ENCODE results near the gene CCDC8.
A peak's percentile ranks its signal among the peaks of the same experiment; 100 is the strongest.
"Not testable (repeated sequence)": the region's sequence is repeated elsewhere in the genome, so short reads cannot be mapped to it uniquely, and the experiment has no call there.

The CCDC8 gene

DNA sequence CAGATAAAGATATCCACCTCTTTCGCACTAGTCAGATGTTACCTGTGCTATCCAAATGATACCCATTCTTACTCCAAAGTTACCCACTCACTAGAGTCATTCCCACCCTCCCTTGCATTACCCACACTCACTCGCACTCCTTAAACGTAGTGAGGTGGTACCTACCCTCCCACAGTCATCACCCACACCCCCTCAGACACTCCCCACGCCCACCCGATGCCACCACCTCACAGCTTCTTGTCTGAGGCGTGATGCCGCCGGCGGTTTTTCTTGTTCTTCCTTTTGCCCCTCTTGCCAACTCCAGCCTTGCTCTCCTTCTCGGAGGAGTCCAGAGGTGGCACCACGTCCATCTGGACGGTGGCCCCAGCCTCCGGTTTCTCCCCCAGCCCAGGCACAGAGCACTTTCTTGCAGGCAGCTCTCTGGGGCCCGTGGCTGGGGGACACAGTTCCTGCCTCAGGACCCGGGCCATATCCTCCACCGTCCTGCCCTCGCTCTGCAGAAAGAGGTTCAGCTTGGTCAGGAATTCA is 14.2 kb upstream of the CCDC8 start:
- DNase-seq = no peak

DNA sequence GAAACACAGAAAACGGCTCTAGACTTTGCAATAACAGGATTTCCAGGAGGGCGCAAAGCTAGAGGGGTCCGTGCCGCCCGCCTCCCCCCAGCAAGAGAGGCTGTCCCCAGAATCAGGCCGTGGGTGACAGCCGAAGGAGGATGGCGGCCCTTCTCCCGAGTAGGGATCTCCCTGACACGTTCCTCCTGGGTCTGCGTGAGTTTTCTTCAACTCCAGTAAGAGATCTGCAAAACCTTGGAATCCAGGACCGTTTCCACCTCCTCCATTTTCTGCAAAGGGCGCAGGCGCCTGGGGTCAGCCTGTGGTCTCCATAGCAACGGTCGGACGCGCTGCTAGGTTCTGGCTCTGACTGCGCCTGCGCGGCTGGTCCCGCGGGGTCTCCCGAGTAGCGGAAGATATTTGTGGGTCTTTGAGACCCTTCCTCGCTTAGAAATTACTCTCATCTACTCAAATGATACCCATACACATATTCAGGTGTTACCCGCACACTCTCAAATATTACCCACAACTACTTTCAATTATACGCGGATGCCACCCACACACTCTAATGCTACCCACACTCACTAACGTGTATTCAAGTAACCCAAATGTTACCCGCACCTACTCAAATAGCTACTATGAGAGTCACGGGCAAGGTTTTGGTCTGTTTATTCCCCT is 13.3 kb upstream of the CCDC8 start:
- DNase-seq = peak; percentile 84

- DNase-seq = peak; percentile 73
Measured at GRCh38 chr19:46426035-46426505, 12.7 kb upstream of the CCDC8 start.

GRCh38 chr19:46423188-46423587 is 9.8 kb upstream of the CCDC8 start:
- DNase-seq = no peak

DNA sequence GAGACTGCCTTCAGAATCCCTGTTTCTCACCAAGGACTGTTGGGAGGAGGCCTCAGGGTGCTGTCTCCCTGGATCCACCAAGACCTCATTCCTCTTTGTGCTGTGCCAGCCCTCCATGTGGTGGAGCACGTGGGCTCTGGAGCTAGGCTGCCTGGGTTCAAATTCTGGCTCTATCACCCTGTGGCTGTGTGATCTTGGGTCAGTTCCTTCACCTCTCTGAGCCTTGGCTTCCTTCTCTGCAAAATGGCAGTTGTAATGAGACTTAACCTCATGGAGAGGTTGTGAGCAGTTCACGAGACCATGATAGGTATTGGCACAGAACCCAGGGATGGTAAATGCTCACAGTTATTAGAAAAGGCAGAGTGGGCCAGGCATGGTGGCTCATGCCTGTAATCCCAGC is 9.0 kb upstream of the CCDC8 start:
- DNase-seq = no peak

DNA sequence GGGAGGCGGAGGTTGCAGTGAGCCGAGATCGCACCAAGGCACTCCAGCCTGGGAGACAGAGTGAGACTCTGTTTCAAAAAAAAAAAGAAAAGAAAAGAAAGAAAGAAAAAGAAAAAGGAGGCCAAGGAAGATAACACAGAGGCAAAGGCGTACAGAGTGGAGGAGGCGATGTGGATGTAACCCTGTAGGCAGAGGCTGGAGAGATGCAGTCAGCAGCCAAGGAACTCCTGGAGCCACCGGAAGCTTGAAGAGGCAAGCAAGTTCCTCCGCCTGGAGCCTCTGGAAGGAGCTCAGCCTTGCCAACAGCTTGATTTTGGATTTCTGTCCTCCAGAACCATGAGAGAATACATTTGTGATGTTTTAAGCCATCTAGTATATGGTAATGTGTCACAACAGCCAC is 6.7 kb upstream of the CCDC8 start:
- DNase-seq = no peak

GRCh38 chr19:46415804-46416709 is 2.7 kb upstream of the CCDC8 start:
- DNase-seq = peak; percentile 68

GRCh38 chr19:46414899-46415298 is 1.5 kb upstream of the CCDC8 start:
- DNase-seq = not testable (repeated sequence)

DNA sequence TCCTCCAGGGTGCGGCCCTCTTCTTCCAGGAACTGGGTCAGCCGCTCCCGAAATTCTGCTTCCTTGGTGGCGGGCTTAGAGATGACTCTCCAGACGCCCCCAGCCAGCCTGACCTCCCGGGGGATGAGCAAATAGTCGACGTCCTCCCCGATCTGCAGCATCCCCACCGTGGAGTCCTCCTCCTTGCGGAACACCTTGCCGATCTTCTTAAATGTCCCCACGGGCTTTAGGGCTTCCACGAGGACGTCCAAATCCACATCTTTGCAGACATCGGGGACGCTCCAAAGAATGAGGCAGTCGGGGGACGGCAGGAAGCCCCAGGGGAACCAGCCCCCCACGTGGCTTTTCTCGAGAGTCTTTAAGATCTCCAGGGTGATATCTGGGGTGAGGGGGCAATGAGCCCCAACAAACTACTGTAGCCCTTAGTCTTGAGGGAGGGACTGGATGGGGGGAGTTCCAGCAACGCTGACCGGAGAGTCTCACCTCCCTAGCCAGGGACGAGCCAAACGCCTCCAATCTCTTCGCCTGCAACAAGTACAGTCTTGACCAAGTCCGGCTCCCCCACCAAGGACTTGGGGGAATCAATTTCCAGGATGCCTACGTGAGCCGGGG is 608 bp downstream of the CCDC8 start:
- no peak for DNase-seq

DNA sequence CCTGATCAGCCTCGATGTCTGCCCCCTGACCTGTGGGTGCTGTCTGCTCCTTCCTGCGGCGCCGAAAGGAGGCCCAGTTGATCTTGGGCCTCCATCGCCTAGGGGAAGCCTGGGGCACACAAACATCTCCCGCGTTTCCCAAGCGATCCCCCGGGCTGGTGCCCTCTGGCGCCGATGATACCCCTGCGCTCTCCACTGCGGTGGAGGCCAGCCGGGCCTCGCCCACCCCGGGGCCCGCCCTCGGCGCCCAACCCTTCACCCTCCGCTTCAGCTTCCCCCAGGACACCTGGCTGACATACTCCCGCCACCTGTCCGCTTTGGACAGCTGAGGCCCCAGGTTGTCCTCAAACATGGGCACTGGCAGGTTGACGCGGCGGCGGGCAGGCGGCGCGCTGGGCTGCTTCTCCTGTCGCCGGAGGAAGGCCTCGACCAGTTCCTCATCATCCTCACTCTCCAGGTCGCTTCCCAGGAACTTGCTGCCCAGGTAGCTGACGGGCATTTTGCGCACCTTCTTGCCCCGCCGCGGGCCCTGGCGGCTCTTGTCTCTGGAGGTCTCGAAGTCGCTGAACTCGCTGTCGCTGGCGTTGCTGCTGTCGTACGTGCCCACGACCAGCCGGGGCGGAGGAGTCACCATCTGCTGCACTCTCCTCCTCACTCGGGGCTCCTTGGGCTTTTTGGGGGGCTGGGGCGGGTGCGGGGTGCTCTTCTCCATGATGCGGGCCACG is 1.3 kb downstream of the CCDC8 start:
- DNase-seq = no peak

- DNase-seq = no peak
Measured at GRCh38 chr19:46411088-46411924, 2.1 kb downstream of the CCDC8 start.

- DNase-seq = no peak
Measured at GRCh38 chr19:46410205-46411087, 2.9 kb downstream of the CCDC8 start.

GRCh38 chr19:46409191-46409590 is 4.2 kb downstream of the CCDC8 start:
- no peak for DNase-seq

DNA sequence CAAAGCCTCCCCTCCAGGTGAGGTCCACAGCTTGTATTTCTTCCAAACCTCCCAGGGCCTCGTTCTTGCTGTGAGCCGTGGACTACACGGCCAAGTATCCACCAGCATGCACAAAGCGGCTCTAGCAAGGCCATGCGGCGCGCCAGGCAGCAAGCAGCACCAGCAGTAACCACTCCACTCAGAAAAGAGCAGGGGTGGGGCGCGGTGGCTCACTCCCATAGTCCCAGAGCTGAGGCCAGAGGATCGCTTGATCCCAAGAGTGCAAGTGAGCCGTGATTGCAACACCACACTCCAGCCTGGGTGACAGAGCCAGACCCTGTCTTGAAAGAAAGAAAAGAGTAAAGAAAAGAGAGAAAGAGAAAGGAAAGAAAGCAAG is 4.7 kb downstream of the CCDC8 start:
- DNase-seq = no peak

DNA sequence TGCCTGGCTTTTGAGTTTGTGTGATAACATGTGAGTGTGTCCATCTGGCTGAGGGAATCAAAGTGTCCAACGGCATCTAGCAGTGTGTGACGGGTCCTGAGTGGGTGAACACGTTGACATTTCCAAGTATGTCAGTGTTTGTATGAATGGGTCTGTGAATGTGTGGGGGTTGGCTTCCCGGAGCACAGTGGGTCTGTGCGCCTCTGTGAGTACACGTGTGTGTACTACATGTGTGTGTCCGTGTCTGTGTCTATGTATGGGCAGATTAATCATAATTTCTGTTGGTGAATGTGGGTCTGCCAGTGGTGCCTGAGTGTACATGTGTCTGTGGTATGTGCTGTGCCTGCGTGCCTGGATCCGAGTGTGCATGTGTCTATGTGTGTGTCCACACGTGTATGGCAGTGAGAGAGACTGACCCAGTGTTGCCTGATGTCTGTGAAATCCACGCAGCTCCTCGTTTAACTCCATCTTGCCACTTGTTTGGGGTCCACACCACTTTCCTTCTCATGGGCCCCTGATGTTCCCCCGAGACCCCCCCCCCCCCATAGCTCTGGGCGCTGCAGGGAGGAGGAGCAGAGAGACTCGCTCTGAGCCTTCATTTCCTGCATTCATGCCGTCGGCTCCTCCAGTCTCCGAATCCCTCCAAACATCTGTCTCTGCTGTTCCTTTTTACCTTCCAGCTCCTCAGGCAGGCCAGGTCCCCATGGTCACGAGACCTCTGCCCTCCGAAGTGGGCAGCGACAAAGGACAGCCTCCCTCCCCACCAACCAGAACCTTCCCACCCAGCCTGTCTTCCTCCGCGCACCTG is 5.3 kb downstream of the CCDC8 start:
- DNase-seq = no peak

GRCh38 chr19:46406976-46407375 is 6.4 kb downstream of the CCDC8 start:
- no peak for DNase-seq

DNA sequence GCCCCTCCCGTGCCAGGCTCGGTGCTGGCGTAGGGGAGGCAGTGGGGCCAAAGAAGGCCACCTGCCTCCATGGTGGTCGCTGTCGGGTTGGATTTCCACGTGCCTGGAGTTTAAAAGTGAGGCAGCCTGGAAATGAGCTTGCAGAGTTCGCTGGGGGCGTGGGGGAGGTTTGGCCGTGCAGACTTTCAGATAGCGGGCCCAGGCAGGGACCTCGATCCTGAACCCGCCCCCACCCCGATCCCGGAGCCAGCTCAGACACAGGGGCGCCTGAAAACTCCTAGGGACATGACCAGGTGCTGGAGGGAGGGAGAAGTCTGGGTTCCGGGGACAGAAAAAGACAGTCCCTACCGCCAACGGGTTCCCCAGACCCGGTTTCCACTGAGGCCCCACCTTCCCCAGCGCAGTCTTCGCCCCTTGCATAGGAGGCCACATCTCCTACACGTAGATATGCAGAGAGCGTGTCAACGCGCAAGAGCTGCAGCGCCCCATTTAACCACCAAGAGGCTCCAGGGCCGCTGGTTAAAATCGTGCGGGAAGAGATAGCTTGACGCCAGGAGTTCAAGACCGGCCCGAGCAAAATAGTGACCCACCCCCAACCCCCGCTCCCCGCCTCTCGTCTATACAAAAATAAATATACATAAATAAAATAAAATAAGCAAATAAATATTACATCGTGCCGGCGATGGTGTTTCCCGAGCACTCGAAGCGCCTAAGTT is 8.5 kb downstream of the CCDC8 start:
- no peak for DNase-seq

DNA sequence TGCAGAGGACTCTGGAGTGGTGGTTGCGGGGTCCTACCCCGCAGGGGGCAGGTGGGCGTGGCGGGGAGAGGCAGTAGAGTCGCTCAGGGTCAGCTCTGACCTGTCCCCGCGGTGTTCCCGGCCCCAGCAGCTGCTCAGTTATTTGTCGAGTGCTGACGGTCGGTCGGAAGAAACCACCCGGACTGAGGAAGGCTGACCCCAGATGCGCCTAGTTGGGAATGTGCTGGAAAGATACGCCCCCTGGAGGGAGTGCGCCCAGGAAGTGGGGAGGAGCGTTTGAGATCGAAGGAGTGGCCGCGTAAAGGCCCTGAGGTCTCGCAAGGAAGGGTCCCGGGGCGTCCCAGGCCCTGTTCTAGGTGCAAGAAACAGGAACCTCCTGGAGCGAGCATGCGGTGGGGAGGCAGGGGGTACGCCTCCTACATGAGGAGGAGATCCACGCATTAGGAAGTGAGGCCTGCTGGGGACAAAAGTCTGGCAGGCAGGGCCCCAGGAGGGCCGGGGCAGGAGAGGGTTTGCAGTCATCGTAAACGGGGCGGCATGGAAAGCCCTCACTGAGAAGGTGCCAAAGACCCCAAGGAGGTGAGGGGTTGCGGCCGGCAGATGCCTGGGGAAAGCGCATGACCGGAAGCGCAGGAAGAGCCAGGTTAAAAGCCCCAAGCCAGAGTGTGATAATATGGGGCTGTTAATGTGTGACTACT is 9.2 kb downstream of the CCDC8 start:
- DNase-seq = no peak

- no peak for DNase-seq
Measured at GRCh38 chr19:46402725-46403124, 10.6 kb downstream of the CCDC8 start.
